HEK293 (cell line): ENCODE data around the gene CAMSAP3.

Source experiments
- IKZF3 ChIP-seq: fragments of 450-650 bp; IDR thresholded peaks from 2 replicates; pipeline ENCODE4 v1.5.0; 2018; ENCODE audit warnings: missing biosample characterization, mild to moderate bottlenecking, missing genetic modification characterization, moderate library complexity
- PRDM6 ChIP-seq: fragments of 450-650 bp; formaldehyde crosslinking; IDR thresholded peaks from 2 replicates; pipeline ENCODE4 v1.5.1; 2017; ENCODE audit warnings: missing biosample characterization, missing genetic modification characterization
- REST ChIP-seq: fragments of 450-650 bp; formaldehyde crosslinking; IDR thresholded peaks from 2 replicates; pipeline ENCODE4 v1.5.1; 2016; ENCODE audit warnings: missing biosample characterization, missing genetic modification characterization
- YY1 ChIP-seq: fragments of 450-650 bp; formaldehyde crosslinking; IDR thresholded peaks from 2 replicates; pipeline ENCODE4 v1.5.1; 2018; ENCODE audit warnings: missing biosample characterization, missing genetic modification characterization
- ZBTB20 ChIP-seq: fragments of 450-650 bp; formaldehyde crosslinking; IDR thresholded peaks from 2 replicates; pipeline ENCODE4 v1.5.1; 2016; ENCODE audit warnings: missing biosample characterization, missing genetic modification characterization
- ZBTB26 ChIP-seq: fragments of 450-650 bp; formaldehyde crosslinking; optimal IDR thresholded peaks from 2 replicates; pipeline ENCODE3; 2016; ENCODE audit warnings: missing biosample characterization, mild to moderate bottlenecking, missing genetic modification characterization
- ZBTB7A ChIP-seq: fragments of 450-650 bp; formaldehyde crosslinking; IDR thresholded peaks from 2 replicates; pipeline ENCODE4 v1.5.1; 2016; ENCODE audit warnings: low read depth, missing biosample characterization, missing genetic modification characterization
- ZFP69B ChIP-seq: fragments of 450-650 bp; formaldehyde crosslinking; IDR thresholded peaks from 2 replicates; pipeline ENCODE4 v1.5.1; 2016; ENCODE audit warnings: missing biosample characterization, missing genetic modification characterization
- ZNF138 ChIP-seq: fragments of 450-650 bp; formaldehyde crosslinking; IDR thresholded peaks from 2 replicates; pipeline ENCODE4 v1.5.1; 2016; ENCODE audit warnings: missing biosample characterization, missing genetic modification characterization, borderline replicate concordance
- ZNF2 ChIP-seq: fragments of 450-650 bp; formaldehyde crosslinking; IDR thresholded peaks from 2 replicates; pipeline ENCODE4 v1.5.1; 2016; ENCODE audit warnings: missing biosample characterization, missing genetic modification characterization
- ZNF223 ChIP-seq: fragments of 450-650 bp; formaldehyde crosslinking; IDR thresholded peaks from 2 replicates; pipeline ENCODE4 v1.5.1; 2016; ENCODE audit warnings: missing biosample characterization, missing genetic modification characterization
- ZNF24 ChIP-seq: fragments of 450-650 bp; formaldehyde crosslinking; IDR thresholded peaks from 2 replicates; pipeline ENCODE4 v1.5.1; 2016; ENCODE audit warnings: missing biosample characterization, missing genetic modification characterization
- ZNF26 ChIP-seq: fragments of 450-650 bp; formaldehyde crosslinking; IDR thresholded peaks from 2 replicates; pipeline ENCODE4 v1.5.1; 2016; ENCODE audit warnings: missing biosample characterization, missing genetic modification characterization
- ZNF266 ChIP-seq: fragments of 450-650 bp; formaldehyde crosslinking; IDR thresholded peaks from 2 replicates; pipeline ENCODE4 v1.5.1; 2016; ENCODE audit warnings: missing biosample characterization, missing genetic modification characterization, low read depth
- ZNF302 ChIP-seq: fragments of 450-650 bp; formaldehyde crosslinking; IDR thresholded peaks from 2 replicates; pipeline ENCODE4 v1.5.1; 2016; ENCODE audit warnings: missing biosample characterization, missing genetic modification characterization, low read depth
- ZNF311 ChIP-seq: fragments of 450-650 bp; formaldehyde crosslinking; IDR thresholded peaks from 2 replicates; pipeline ENCODE4 v1.5.1; 2017; ENCODE audit warnings: missing biosample characterization, missing genetic modification characterization, borderline replicate concordance
- ZNF324 ChIP-seq: fragments of 450-650 bp; formaldehyde crosslinking; IDR thresholded peaks from 2 replicates; pipeline ENCODE4 v1.5.1; 2016; ENCODE audit warnings: missing biosample characterization, missing genetic modification characterization
- ZNF350 ChIP-seq: fragments of 450-650 bp; formaldehyde crosslinking; IDR thresholded peaks from 2 replicates; pipeline ENCODE4 v1.5.0; 2017; ENCODE audit warnings: missing biosample characterization, mild to moderate bottlenecking, missing genetic modification characterization
- ZNF518A ChIP-seq: fragments of 450-650 bp; formaldehyde crosslinking; conservative IDR thresholded peaks from 2 replicates; pipeline ENCODE4 v1.5.1; 2016; ENCODE audit warnings: low read depth, missing biosample characterization, missing genetic modification characterization
- ZNF544 ChIP-seq: fragments of 450-650 bp; formaldehyde crosslinking; IDR thresholded peaks from 2 replicates; pipeline ENCODE4 v1.5.0; 2017; ENCODE audit warnings: missing biosample characterization, missing genetic modification characterization
- ZNF560 ChIP-seq: fragments of 450-650 bp; formaldehyde crosslinking; IDR thresholded peaks from 2 replicates; pipeline ENCODE4 v1.5.1; 2017; ENCODE audit warnings: missing biosample characterization, missing genetic modification characterization, borderline replicate concordance
- ZNF658 ChIP-seq: fragments of 450-650 bp; formaldehyde crosslinking; IDR thresholded peaks from 2 replicates; pipeline ENCODE4; 2016; ENCODE audit warnings: missing biosample characterization, missing genetic modification characterization
- ZNF791 ChIP-seq: fragments of 450-650 bp; formaldehyde crosslinking; IDR thresholded peaks from 2 replicates; pipeline ENCODE4 v1.5.1; 2016; ENCODE audit warnings: missing biosample characterization, missing genetic modification characterization
- ZSCAN16 ChIP-seq: fragments of 450-650 bp; formaldehyde crosslinking; IDR thresholded peaks from 2 replicates; pipeline ENCODE4 v1.5.1; 2016; ENCODE audit warnings: missing biosample characterization, missing genetic modification characterization
- ZSCAN4 ChIP-seq: fragments of 450-650 bp; formaldehyde crosslinking; IDR thresholded peaks from 2 replicates; pipeline ENCODE4 v1.5.1; 2017; ENCODE audit warnings: missing biosample characterization, missing genetic modification characterization
- ZXDB ChIP-seq: fragments of 450-650 bp; formaldehyde crosslinking; IDR thresholded peaks from 2 replicates; pipeline ENCODE4 v1.5.1; 2016; ENCODE audit warnings: missing biosample characterization, missing genetic modification characterization

CAMSAP3 gene

GRCh38 chr19:7629347-7630054, 33.8 kb downstream of the CAMSAP3 start, which contains the start of the genes PET100 and XAB2 (continued):
- no peak for TF ChIP-seq ZNF223
- TF ChIP-seq ZSCAN4 (tag by site-specific recombination) = no peak
- TF ChIP-seq ZNF138 (tag by site-specific recombination) = no peak
- TF ChIP-seq ZNF560 (tag by site-specific recombination) = no peak
- TF ChIP-seq ZNF266 (tag by site-specific recombination) = no peak
- no peak for TF ChIP-seq ZFP69B
- TF ChIP-seq PRDM6 (tag by site-specific recombination) = no peak
- TF ChIP-seq ZNF518A (tag by site-specific recombination) = peak; percentile 67
- no peak for TF ChIP-seq ZNF350 (tag by site-specific recombination)
- TF ChIP-seq ZNF658 (tag by site-specific recombination) = no peak
- no peak for TF ChIP-seq ZBTB20 (tag by site-specific recombination)
- TF ChIP-seq ZSCAN16 (tag by site-specific recombination) = no peak
- TF ChIP-seq ZNF791 (tag by site-specific recombination) = no peak
- peak; percentile 70; the same call in 1 of the 2 replicates for TF ChIP-seq ZXDB (tag by site-specific recombination)
- no peak for TF ChIP-seq ZBTB7A (tag by site-specific recombination)
- TF ChIP-seq ZNF2 (tag by site-specific recombination) = peak; percentile 72
- no peak for TF ChIP-seq ZNF302
- TF ChIP-seq ZNF544 = no peak
- TF ChIP-seq ZNF26 (tag by site-specific recombination) = no peak
- TF ChIP-seq IKZF3 (tag by site-specific recombination) = no peak
- 0 out of 2 replicates have a peak, but pooled peaks have one; percentile 34 for TF ChIP-seq ZNF24
- TF ChIP-seq REST = no peak
- TF ChIP-seq ZNF324 (tag by site-specific recombination) = no peak
- peak; percentile 92 for TF ChIP-seq YY1 (tag by site-specific recombination)
- TF ChIP-seq ZBTB26 (tag by site-specific recombination) = no peak
- TF ChIP-seq ZNF311 (tag by site-specific recombination) = no peak
